ENCODE measurements around the gene AGPAT3.
"Not testable (repeated sequence)": the region's sequence is repeated elsewhere in the genome, so short reads cannot be mapped to it uniquely, and the experiment has no call there.

Gene AGPAT3

DNA sequence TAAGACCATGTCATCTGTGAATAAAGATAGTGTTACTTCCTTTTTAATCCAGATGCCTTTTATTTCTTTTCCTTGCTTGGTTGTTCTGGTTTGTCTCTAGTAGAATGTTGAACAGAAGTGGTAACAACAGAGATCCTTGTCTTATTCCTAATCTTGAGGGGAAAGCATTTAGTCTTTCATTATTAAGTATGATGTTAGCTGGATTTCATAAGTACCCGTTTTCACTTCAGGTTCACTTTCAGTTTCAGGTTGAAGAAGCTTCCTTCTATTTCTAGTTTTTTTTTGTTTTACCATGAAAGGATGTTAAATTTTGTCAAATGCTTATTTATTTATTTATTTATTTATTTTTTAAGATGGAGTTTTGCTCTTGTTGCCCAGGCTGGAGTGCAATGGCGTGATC, 22.3 kb upstream of the AGPAT3 start:
- no peak overlapping the region for H2BK15ac ChIP-seq (ENCODE audit: low read length)
- no peak overlapping the region for H3K4ac ChIP-seq (ENCODE audit: low read length)
- H2AK5ac ChIP-seq (ENCODE audit: low read depth, low read length): no peak overlapping the region
- no peak overlapping the region for H3K9ac ChIP-seq (ENCODE audit: low read depth, low read length, poor library complexity)
- no peaks in the 10 kb centered on the region for H3K79me1 ChIP-seq (ENCODE audit: low read depth, low read length)
- H3K14ac ChIP-seq (ENCODE audit: low read length): no peak overlapping the region
- H4K91ac ChIP-seq (ENCODE audit: low read depth, low read length, poor library complexity): no peak overlapping the region
- no peaks in the 10 kb centered on the region for H3K36me3 ChIP-seq (replicated peaks in 1 of 2; ENCODE audit: control insufficient read depth in 2 of 2, insufficient read depth in 2 of 2, low read length in 2 of 2)
- no peak overlapping the region for H2BK120ac ChIP-seq (ENCODE audit: low read depth, low read length)
- H2AFZ ChIP-seq (ENCODE audit: low read length): no peak overlapping the region
- no peak for DNase-seq (ENCODE audit: low spot score)
- H3K18ac ChIP-seq (ENCODE audit: low read length): no peak overlapping the region
- no peaks in the 10 kb centered on the region for H3K4me1 ChIP-seq (ENCODE audit: control insufficient read depth in 2 of 2, insufficient read depth in 1 of 2, low read depth in 1 of 2, low read length in 2 of 2)
- peaks cover 0 to 3% (median 0%) of the 10 kb centered on the region in 3 experiments for H3K27me3 ChIP-seq (ENCODE audit: control insufficient read depth in 3 of 3, insufficient read depth in 3 of 3, low read depth in 1 of 3, low read length in 3 of 3)
- no peak overlapping the region for H3K23ac ChIP-seq (ENCODE audit: low read depth, low read length, poor library complexity)
- H3K4me3 ChIP-seq (ENCODE audit: low read length in 2 of 2): no peak overlapping the region
- H3K4me2 ChIP-seq (ENCODE audit: insufficient read depth, low read length, poor library complexity, severe bottlenecking): no peak overlapping the region
- no peak overlapping the region for H2BK5ac ChIP-seq (ENCODE audit: low read length)
- whole genome bisulfite sequencing, 2 donors (ENCODE audit: extremely low coverage in 2 of 2, insufficient read length in 2 of 2, insufficient replicate concordance in 1 of 2): no CpG with 5 or more reads among the region's 2 CpGs
- H4K8ac ChIP-seq (ENCODE audit: low read depth, low read length): no peak overlapping the region
- peaks cover 0 to 2% of the 10 kb centered on the region in 2 donors for H3K9me3 ChIP-seq (replicated peaks in 1 of 2; ENCODE audit: control insufficient read depth in 2 of 2, insufficient read depth in 1 of 2, low read depth in 1 of 2, low read length in 2 of 2)
- H3K27ac ChIP-seq (replicated peaks; ENCODE audit: low read length): no peak overlapping the region
- no peak overlapping the region for H2BK12ac ChIP-seq (ENCODE audit: low read length)

DNA sequence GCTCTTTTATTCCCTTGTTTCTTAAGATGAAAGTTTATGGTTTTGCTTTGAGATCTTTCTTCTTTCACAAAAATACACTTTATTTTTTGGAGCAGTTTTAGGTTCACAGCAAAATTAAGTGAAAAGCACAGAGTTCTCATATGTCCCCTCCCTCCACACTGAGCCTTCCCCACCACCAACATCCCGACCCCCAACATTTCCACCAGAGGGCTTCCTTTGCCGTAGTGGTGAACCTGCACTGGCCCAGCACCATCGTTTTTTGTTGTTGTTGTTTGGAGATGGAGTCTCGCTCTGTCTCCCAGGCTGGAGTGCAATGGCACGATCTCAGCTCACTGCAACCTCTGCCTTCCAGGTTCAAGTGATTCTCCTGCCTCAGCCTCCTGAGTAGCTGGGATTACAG, 20.1 kb upstream of the AGPAT3 start:
- not testable (repeated sequence) for H4K91ac ChIP-seq (ENCODE audit: low read depth, low read length, poor library complexity); H2BK15ac ChIP-seq (ENCODE audit: low read length); H3K18ac ChIP-seq (ENCODE audit: low read length); H3K9me3 ChIP-seq (replicated peaks in 1 of 2; ENCODE audit: control insufficient read depth in 2 of 2, insufficient read depth in 1 of 2, low read depth in 1 of 2, low read length in 2 of 2); H3K23ac ChIP-seq (ENCODE audit: low read depth, low read length, poor library complexity); H3K4me2 ChIP-seq (ENCODE audit: insufficient read depth, low read length, poor library complexity, severe bottlenecking); H3K36me3 ChIP-seq (replicated peaks in 1 of 2; ENCODE audit: control insufficient read depth in 2 of 2, insufficient read depth in 2 of 2, low read length in 2 of 2); H4K8ac ChIP-seq (ENCODE audit: low read depth, low read length); DNase-seq (ENCODE audit: low spot score); H3K4me1 ChIP-seq (ENCODE audit: control insufficient read depth in 2 of 2, insufficient read depth in 1 of 2, low read depth in 1 of 2, low read length in 2 of 2); H2BK12ac ChIP-seq (ENCODE audit: low read length); H3K9ac ChIP-seq (ENCODE audit: low read depth, low read length, poor library complexity); H3K27me3 ChIP-seq (ENCODE audit: control insufficient read depth in 3 of 3, insufficient read depth in 3 of 3, low read depth in 1 of 3, low read length in 3 of 3); H3K4ac ChIP-seq (ENCODE audit: low read length); H3K4me3 ChIP-seq (ENCODE audit: low read length in 2 of 2); H3K27ac ChIP-seq (replicated peaks; ENCODE audit: low read length); H2BK120ac ChIP-seq (ENCODE audit: low read depth, low read length); H3K14ac ChIP-seq (ENCODE audit: low read length); H2BK5ac ChIP-seq (ENCODE audit: low read length); H3K79me1 ChIP-seq (ENCODE audit: low read depth, low read length); H2AK5ac ChIP-seq (ENCODE audit: low read depth, low read length); H2AFZ ChIP-seq (ENCODE audit: low read length)
- WGBS, 2 donors (ENCODE audit: extremely low coverage in 2 of 2, insufficient read length in 2 of 2, insufficient replicate concordance in 1 of 2): no CpG with 5 or more reads among the region's 5 CpGs

DNA sequence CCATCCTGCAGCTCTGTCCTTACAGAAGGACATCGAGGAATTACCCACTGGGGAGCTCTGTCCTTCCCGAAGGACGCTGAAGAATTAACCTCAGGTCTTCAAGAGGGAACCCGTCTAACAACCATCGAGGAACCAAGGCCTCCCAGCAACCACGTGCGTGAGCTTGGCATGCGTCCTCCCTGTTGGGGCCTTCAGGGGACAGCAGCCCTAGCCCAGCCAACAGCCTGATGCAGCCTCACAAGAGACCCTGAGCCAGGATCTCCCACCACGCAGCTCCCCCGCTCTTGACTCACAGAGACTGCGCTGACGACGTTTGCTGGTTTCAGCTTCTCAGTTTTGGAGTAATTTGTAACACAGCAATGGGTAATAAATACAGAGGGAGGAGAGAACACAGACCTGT, 19.6 kb upstream of the AGPAT3 start:
- Histone ChIP-seq H2BK5ac (ENCODE audit: low read length) (no peak overlapping the region), H3K4ac (ENCODE audit: low read length) (no peak overlapping the region), H4K8ac (ENCODE audit: low read depth, low read length) (no peak overlapping the region), H3K23ac (ENCODE audit: low read depth, low read length, poor library complexity) (no peak overlapping the region), H3K9me3 (replicated peaks in 1 of 2; ENCODE audit: control insufficient read depth in 2 of 2, insufficient read depth in 1 of 2, low read depth in 1 of 2, low read length in 2 of 2) (peaks cover 0 to 2% of the 10 kb centered on the region in 2 donors), H4K91ac (ENCODE audit: low read depth, low read length, poor library complexity) (no peak overlapping the region), H3K9ac (ENCODE audit: low read depth, low read length, poor library complexity) (no peak overlapping the region), H3K27me3 (ENCODE audit: control insufficient read depth in 3 of 3, insufficient read depth in 3 of 3, low read depth in 1 of 3, low read length in 3 of 3) (peaks cover 0 to 3% (median 0%) of the 10 kb centered on the region in 3 experiments), H3K4me2 (ENCODE audit: insufficient read depth, low read length, poor library complexity, severe bottlenecking) (no peak overlapping the region), H3K27ac (replicated peaks; ENCODE audit: low read length) (no peak overlapping the region), H3K79me1 (ENCODE audit: low read depth, low read length) (no peaks in the 10 kb centered on the region), H2BK12ac (ENCODE audit: low read length) (no peak overlapping the region), H3K36me3 (replicated peaks in 1 of 2; ENCODE audit: control insufficient read depth in 2 of 2, insufficient read depth in 2 of 2, low read length in 2 of 2) (no peaks in the 10 kb centered on the region), H2AFZ (ENCODE audit: low read length) (no peak overlapping the region), H2BK15ac (ENCODE audit: low read length) (no peak overlapping the region), H2AK5ac (ENCODE audit: low read depth, low read length) (no peak overlapping the region), H3K4me1 (ENCODE audit: control insufficient read depth in 2 of 2, insufficient read depth in 1 of 2, low read depth in 1 of 2, low read length in 2 of 2) (no peaks in the 10 kb centered on the region), H3K14ac (ENCODE audit: low read length) (no peak overlapping the region), H2BK120ac (ENCODE audit: low read depth, low read length) (no peak overlapping the region), H3K4me3 (ENCODE audit: low read length in 2 of 2) (no peak overlapping the region), H3K18ac (ENCODE audit: low read length) (no peak overlapping the region)
- DNase-seq (ENCODE audit: low spot score): no peak
- WGBS, 2 donors (ENCODE audit: extremely low coverage in 2 of 2, insufficient read length in 2 of 2, insufficient replicate concordance in 1 of 2): no CpG with 5 or more reads among the region's 13 CpGs

GRCh38 chr21:43846430-43846829, 18.6 kb upstream of the AGPAT3 start:
- Histone ChIP-seq H3K27ac (replicated peaks; ENCODE audit: low read length) (no peak overlapping the region), H3K18ac (ENCODE audit: low read length) (no peak overlapping the region), H3K14ac (ENCODE audit: low read length) (no peak overlapping the region), H2AK5ac (ENCODE audit: low read depth, low read length) (no peak overlapping the region), H3K4me1 (ENCODE audit: control insufficient read depth in 2 of 2, insufficient read depth in 1 of 2, low read depth in 1 of 2, low read length in 2 of 2) (no peaks in the 10 kb centered on the region), H3K23ac (ENCODE audit: low read depth, low read length, poor library complexity) (no peak overlapping the region), H2BK5ac (ENCODE audit: low read length) (no peak overlapping the region), H3K36me3 (replicated peaks in 1 of 2; ENCODE audit: control insufficient read depth in 2 of 2, insufficient read depth in 2 of 2, low read length in 2 of 2) (no peaks in the 10 kb centered on the region), H2AFZ (ENCODE audit: low read length) (no peak overlapping the region), H2BK15ac (ENCODE audit: low read length) (no peak overlapping the region), H4K8ac (ENCODE audit: low read depth, low read length) (no peak overlapping the region), H3K4ac (ENCODE audit: low read length) (no peak overlapping the region), H3K9me3 (replicated peaks in 1 of 2; ENCODE audit: control insufficient read depth in 2 of 2, insufficient read depth in 1 of 2, low read depth in 1 of 2, low read length in 2 of 2) (peaks cover 2 to 6% of the 10 kb centered on the region in 2 donors), H2BK120ac (ENCODE audit: low read depth, low read length) (no peak overlapping the region), H2BK12ac (ENCODE audit: low read length) (no peak overlapping the region), H3K4me2 (ENCODE audit: insufficient read depth, low read length, poor library complexity, severe bottlenecking) (no peak overlapping the region), H4K91ac (ENCODE audit: low read depth, low read length, poor library complexity) (no peak overlapping the region), H3K27me3 (ENCODE audit: control insufficient read depth in 3 of 3, insufficient read depth in 3 of 3, low read depth in 1 of 3, low read length in 3 of 3) (peaks cover 0 to 10% (median 0%) of the 10 kb centered on the region in 3 experiments), H3K4me3 (ENCODE audit: low read length in 2 of 2) (no peak overlapping the region), H3K79me1 (ENCODE audit: low read depth, low read length) (no peaks in the 10 kb centered on the region), H3K9ac (ENCODE audit: low read depth, low read length, poor library complexity) (no peak overlapping the region)
- DNase-seq (ENCODE audit: low spot score): no peak
- no CpG with 5 or more reads among the region's 6 CpGs for WGBS, 2 donors (ENCODE audit: extremely low coverage in 2 of 2, insufficient read length in 2 of 2, insufficient replicate concordance in 1 of 2)

All from neuronal stem cell (in vitro differentiated cells).